OCI-LY1 (cell line): Measurements from ENCODE around the gene POTEI.
"Not testable (repeated sequence)": the region's sequence is repeated elsewhere in the genome, so short reads cannot be mapped to it uniquely, and the experiment has no call there.

Experiments
- EZH2 ChIP-seq: fragments of 200-600 bp; sonication (generic), shearing (Covaris generic); IDR thresholded peaks from 2 replicates; pipeline ENCODE4 v1.8.0; 2017; ENCODE audit warnings: borderline replicate concordance, mixed run types, mild to moderate bottlenecking, antibody characterized with exemption, low read length, moderate library complexity, mixed read lengths
- TF ChIP-seq, protein P1 (sequence below): fragments of 200-600 bp; sonication (generic), shearing (Covaris generic); IDR thresholded peaks from 2 replicates; pipeline ENCODE4 v1.5.1; 2017; ENCODE audit warnings: mild to moderate bottlenecking, antibody characterized with exemption, low read length, moderate library complexity, mixed read lengths

GRCh38 chr2:130544978-130545377 lies 35.9 kb upstream of the POTEI start:
- TF ChIP-seq, protein P1, sequence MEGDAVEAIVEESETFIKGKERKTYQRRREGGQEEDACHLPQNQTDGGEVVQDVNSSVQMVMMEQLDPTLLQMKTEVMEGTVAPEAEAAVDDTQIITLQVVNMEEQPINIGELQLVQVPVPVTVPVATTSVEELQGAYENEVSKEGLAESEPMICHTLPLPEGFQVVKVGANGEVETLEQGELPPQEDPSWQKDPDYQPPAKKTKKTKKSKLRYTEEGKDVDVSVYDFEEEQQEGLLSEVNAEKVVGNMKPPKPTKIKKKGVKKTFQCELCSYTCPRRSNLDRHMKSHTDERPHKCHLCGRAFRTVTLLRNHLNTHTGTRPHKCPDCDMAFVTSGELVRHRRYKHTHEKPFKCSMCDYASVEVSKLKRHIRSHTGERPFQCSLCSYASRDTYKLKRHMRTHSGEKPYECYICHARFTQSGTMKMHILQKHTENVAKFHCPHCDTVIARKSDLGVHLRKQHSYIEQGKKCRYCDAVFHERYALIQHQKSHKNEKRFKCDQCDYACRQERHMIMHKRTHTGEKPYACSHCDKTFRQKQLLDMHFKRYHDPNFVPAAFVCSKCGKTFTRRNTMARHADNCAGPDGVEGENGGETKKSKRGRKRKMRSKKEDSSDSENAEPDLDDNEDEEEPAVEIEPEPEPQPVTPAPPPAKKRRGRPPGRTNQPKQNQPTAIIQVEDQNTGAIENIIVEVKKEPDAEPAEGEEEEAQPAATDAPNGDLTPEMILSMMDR, result not testable (repeated sequence)
- not testable (repeated sequence) for TF ChIP-seq EZH2
